ENCODE measurements around the gene HBQ1. TPM values are rescaled to one million over a fixed set of nuclear protein-coding genes. Genes with fewer than 3 reads are reported as not detected.

Gene HBQ1
- not detected in 2 replicates for total RNA-seq (2014; rRNA removed; shearing (Covaris generic))

DNA sequence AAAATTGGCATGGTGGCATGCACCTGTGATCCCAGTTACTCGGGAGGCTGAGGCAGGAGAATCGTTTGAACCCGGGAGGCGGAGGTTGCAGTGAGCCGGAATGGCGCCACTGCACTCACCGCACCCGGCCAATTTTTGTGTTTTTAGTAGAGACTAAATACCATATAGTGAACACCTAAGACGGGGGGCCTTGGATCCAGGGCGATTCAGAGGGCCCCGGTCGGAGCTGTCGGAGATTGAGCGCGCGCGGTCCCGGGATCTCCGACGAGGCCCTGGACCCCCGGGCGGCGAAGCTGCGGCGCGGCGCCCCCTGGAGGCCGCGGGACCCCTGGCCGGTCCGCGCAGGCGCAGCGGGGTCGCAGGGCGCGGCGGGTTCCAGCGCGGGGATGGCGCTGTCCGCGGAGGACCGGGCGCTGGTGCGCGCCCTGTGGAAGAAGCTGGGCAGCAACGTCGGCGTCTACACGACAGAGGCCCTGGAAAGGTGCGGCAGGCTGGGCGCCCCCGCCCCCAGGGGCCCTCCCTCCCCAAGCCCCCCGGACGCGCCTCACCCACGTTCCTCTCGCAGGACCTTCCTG, at the start of gene HBQ1:
TSS of gene HBQ1 (plus strand) at position 359 of the 575 bp plus-strand sequence. CDS start at position 387, 28 bp downstream.
- no peak within 1 kb of the TSS for H3K4me3 ChIP-seq
- DNase-seq (ENCODE audit: low read depth in 1 of 2, low spot score in 2 of 2) = no peak
- peaks cover 1% of the 10 kb centered on the region; the same call in 1 of the 2 replicates for H3K36me3 ChIP-seq
- peaks cover 20% of the 10 kb centered on the region for H3K4me1 ChIP-seq (replicated peaks)
- peaks cover 51% of the 10 kb centered on the region for H3K27me3 ChIP-seq (replicated peaks)
- H3K27ac ChIP-seq = no peak within 1 kb of the TSS
- H3K9me3 ChIP-seq (replicated peaks) = peaks cover 4% of the 10 kb centered on the region; the same call in 1 of the 2 replicates

DNA sequence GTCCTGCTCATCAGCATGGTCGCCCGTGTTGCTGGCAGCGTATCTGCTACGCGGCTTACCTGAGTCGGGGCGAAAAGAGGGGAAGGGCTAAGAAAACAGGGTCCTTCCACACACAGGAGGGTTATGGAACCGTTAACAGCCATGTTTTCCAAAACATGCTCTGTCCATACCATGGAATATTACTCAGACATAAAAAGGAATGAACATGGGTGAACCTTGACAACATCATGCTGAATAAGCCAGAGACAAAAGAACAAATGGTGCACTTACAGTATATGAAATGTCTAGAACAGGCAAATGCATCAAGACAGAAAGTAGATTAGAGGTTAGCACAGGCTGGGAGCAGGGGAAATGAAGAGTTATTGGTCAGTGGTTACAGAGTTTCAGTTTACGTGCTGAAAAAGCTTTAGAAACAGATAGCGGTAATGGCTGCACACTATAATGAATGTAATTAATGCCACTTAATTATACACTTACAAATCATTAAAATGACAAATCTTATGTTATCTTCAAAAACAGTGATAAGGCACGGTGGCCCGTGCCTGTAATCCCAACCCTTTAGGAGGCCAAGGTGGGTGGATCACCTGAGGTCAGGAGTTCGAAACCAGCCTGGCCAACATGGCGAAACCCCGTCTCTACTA, 49.6 kb upstream of the HBQ1 start:
- no peak overlapping the region for H3K4me3 ChIP-seq
- no peak overlapping the region for H3K27ac ChIP-seq
- H3K36me3 ChIP-seq = no peaks in the 10 kb centered on the region
- no peaks in the 10 kb centered on the region for H3K4me1 ChIP-seq (replicated peaks)
- H3K27me3 ChIP-seq (replicated peaks) = no peaks in the 10 kb centered on the region
- DNase-seq (ENCODE audit: low read depth in 1 of 2, low spot score in 2 of 2) = no peak
- H3K9me3 ChIP-seq (replicated peaks) = no peaks in the 10 kb centered on the region

DNA sequence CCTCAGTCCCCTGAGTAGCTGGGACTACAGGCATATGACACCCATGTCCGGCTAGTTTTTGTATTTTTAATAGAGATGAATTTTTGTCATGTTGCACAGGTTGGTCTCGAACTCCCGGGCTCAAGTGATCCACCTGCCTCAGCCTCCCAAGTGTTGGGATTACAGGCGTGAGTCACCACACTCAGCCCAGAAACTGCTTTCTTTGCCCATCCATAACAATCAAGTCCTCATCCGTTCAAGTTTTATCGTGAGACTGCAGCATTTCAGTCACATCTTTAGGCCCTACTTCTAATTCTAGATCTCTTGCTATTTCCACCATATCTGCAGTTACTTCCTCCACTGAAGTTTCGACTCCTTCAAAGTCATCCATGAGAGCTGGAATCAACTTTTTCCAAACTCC, 48.1 kb upstream of the HBQ1 start:
- H3K27ac ChIP-seq = no peak overlapping the region
- DNase-seq (ENCODE audit: low read depth in 1 of 2, low spot score in 2 of 2) = no peak
- no peaks in the 10 kb centered on the region for H3K27me3 ChIP-seq (replicated peaks)
- no peak overlapping the region for H3K4me3 ChIP-seq
- no peaks in the 10 kb centered on the region for H3K4me1 ChIP-seq (replicated peaks)
- H3K9me3 ChIP-seq (replicated peaks) = no peaks in the 10 kb centered on the region
- no peaks in the 10 kb centered on the region for H3K36me3 ChIP-seq

GRCh38 chr16:133716-134115, 46.5 kb upstream of the HBQ1 start:
- H3K4me3 ChIP-seq = no peak overlapping the region
- no peaks in the 10 kb centered on the region for H3K4me1 ChIP-seq (replicated peaks)
- no peaks in the 10 kb centered on the region for H3K27me3 ChIP-seq (replicated peaks)
- H3K9me3 ChIP-seq (replicated peaks) = no peaks in the 10 kb centered on the region
- no peak overlapping the region for H3K27ac ChIP-seq
- DNase-seq (ENCODE audit: low read depth in 1 of 2, low spot score in 2 of 2) = no peak
- H3K36me3 ChIP-seq = no peaks in the 10 kb centered on the region

GRCh38 chr16:138049-138417, 42.2 kb upstream of the HBQ1 start:
- H3K36me3 ChIP-seq = no peaks in the 10 kb centered on the region
- peak in 1 of 2 experiments; percentile 25 for DNase-seq (ENCODE audit: low read depth in 1 of 2, low spot score in 2 of 2)
- no peak overlapping the region for H3K27ac ChIP-seq
- H3K9me3 ChIP-seq (replicated peaks) = no peaks in the 10 kb centered on the region
- peak overlapping the region; percentile 45 for H3K4me3 ChIP-seq
- H3K27me3 ChIP-seq (replicated peaks) = no peaks in the 10 kb centered on the region
- no peaks in the 10 kb centered on the region for H3K4me1 ChIP-seq (replicated peaks)

DNA sequence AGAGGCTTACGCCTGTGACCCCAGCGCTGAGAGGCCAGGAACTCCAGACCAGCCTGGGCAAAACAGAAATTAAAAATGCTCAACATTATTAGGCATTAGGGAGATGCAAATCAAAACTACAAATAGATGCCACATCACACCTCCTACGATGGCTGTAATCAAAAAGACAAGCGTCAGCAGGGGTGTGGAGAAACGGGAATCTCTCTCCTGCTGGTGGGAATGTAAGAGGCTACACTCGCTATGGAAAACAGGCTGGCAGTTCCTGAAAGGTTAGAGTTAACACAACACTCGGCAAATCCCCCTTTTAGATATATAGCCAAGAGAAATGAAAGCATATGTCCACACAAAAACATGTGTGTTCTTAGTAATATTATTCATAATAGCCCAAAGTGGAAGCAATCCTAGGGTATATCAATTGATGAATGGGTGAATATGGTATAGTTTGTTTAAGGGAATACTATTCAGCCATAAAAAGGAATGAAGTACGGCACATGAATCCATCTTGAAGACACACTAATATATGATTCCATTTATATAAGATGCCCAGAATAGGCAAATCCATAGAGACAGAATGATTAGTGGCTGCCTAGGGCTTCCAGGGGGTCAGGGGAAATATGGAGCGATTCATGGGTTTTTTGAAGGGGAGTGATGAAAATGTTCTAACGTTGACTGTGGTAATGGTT, 39.9 kb upstream of the HBQ1 start:
- Histone ChIP-seq H3K4me3 (no peak overlapping the region), H3K9me3 (replicated peaks) (no peaks in the 10 kb centered on the region), H3K27ac (no peak overlapping the region), H3K4me1 (replicated peaks) (no peaks in the 10 kb centered on the region), H3K27me3 (replicated peaks) (no peaks in the 10 kb centered on the region), H3K36me3 (no peaks in the 10 kb centered on the region)
- no peak for DNase-seq (ENCODE audit: low read depth in 1 of 2, low spot score in 2 of 2)

DNA sequence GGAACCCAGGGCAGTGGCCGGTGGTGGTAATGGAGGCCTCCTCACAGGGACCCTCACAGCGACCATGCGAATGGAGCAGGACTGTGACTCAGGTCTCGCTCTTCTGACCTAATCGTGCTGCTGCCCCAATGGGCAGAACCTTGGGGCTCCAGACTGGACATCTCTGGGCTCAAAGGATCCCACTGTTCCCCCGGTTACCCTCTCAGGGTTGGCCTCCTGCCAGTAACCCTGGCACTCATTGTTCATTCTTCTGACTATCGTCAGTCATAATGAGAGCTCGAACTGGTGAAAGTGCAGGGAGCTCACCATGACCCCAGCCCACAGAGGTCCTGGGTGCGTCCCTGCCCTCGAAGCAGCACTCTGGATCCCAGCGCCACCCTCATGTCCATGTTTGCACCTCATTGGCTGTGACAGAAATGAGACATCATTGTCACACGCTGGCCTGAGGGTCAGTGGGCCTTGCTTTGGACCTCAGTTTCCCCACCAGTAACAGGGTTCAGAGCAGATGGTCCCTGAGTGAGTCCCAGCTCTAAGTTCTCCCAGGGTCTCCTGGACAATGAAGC, 37.8 kb upstream of the HBQ1 start:
- no peak overlapping the region for H3K27ac ChIP-seq
- H3K9me3 ChIP-seq (replicated peaks) = no peaks in the 10 kb centered on the region
- no peaks in the 10 kb centered on the region; the same call in 1 of the 2 replicates for H3K27me3 ChIP-seq (replicated peaks)
- no peak for DNase-seq (ENCODE audit: low read depth in 1 of 2, low spot score in 2 of 2)
- no peaks in the 10 kb centered on the region for H3K4me1 ChIP-seq (replicated peaks)
- H3K4me3 ChIP-seq = no peak overlapping the region
- no peaks in the 10 kb centered on the region for H3K36me3 ChIP-seq

DNA sequence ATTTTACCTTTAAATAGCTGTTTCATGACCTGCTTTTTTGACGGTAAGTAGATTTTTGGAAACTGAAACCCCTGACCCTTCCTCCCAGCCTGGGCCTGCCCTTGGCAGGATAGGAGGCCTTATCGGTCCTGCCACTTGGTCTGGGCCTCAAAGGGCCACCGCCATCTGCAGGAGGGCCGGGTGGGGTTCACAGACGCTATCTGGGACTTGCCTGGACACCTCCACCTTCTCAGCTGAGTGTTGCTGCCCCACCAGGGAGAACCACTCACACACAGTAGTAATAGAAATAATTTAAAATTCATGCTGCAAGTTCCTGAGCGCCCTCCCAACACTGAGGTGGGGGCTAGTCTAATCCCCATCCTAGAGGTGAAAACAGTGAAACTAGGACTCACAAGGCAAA, 37.2 kb upstream of the HBQ1 start:
- no peaks in the 10 kb centered on the region for H3K4me1 ChIP-seq (replicated peaks)
- H3K27ac ChIP-seq = no peak overlapping the region
- H3K9me3 ChIP-seq (replicated peaks) = no peaks in the 10 kb centered on the region
- H3K36me3 ChIP-seq = no peaks in the 10 kb centered on the region
- no peak overlapping the region for H3K4me3 ChIP-seq
- DNase-seq (ENCODE audit: low read depth in 1 of 2, low spot score in 2 of 2) = no peak
- H3K27me3 ChIP-seq (replicated peaks) = no peaks in the 10 kb centered on the region; the same call in 1 of the 2 replicates

DNA sequence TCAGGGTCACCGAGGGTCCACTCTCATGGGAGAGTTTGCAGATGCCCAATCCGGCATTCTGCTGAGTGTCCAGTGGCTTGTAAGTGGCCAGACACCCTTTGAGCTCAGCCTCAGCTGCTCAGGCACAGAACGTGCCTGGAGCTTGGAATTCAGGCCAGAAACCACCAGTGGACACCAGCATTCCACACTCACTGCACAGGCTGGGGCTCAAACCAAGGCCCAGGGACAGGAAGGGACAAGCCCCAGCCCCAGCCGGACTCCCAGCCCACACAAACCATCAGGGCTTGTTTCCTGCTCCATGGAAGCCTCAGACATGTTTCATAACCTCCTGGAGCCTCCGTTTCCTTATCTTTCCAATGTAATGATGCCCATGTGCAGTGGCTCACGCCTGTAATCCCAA, 36.8 kb upstream of the HBQ1 start:
- DNase-seq (ENCODE audit: low read depth in 1 of 2, low spot score in 2 of 2) = no peak
- H3K27me3 ChIP-seq (replicated peaks) = no peaks in the 10 kb centered on the region; the same call in 1 of the 2 replicates
- no peaks in the 10 kb centered on the region; the same call in 1 of the 2 replicates for H3K4me1 ChIP-seq (replicated peaks)
- no peak overlapping the region for H3K27ac ChIP-seq
- H3K36me3 ChIP-seq = no peaks in the 10 kb centered on the region
- no peak overlapping the region for H3K4me3 ChIP-seq
- H3K9me3 ChIP-seq (replicated peaks) = no peaks in the 10 kb centered on the region

- Histone ChIP-seq H3K4me3 (no peak overlapping the region), H3K27me3 (replicated peaks) (no peaks in the 10 kb centered on the region; the same call in 1 of the 2 replicates), H3K9me3 (replicated peaks) (no peaks in the 10 kb centered on the region), H3K27ac (no peak overlapping the region), H3K36me3 (no peaks in the 10 kb centered on the region), H3K4me1 (replicated peaks) (peaks cover 12% of the 10 kb centered on the region)
- no peak for DNase-seq (ENCODE audit: low read depth in 1 of 2, low spot score in 2 of 2)
Measured at GRCh38 chr16:144797-145252, 35.4 kb upstream of the HBQ1 start.

- Histone ChIP-seq H3K4me1 (replicated peaks) (peaks cover 17% of the 10 kb centered on the region), H3K9me3 (replicated peaks) (no peaks in the 10 kb centered on the region), H3K27ac (no peak overlapping the region), H3K4me3 (no peak overlapping the region), H3K27me3 (replicated peaks) (no peaks in the 10 kb centered on the region; the same call in 1 of the 2 replicates), H3K36me3 (no peaks in the 10 kb centered on the region)
- DNase-seq (ENCODE audit: low read depth in 1 of 2, low spot score in 2 of 2) = no peak
Measured at GRCh38 chr16:146646-147045, 33.6 kb upstream of the HBQ1 start.

GRCh38 chr16:149024-149660, 31.1 kb upstream of the HBQ1 start:
- Histone ChIP-seq H3K27ac (no peak overlapping the region), H3K4me3 (no peak overlapping the region), H3K4me1 (replicated peaks) (peaks cover 17% of the 10 kb centered on the region), H3K36me3 (no peaks in the 10 kb centered on the region), H3K27me3 (replicated peaks) (no peaks in the 10 kb centered on the region; the same call in 1 of the 2 replicates), H3K9me3 (replicated peaks) (no peaks in the 10 kb centered on the region)
- DNase-seq (ENCODE audit: low read depth in 1 of 2, low spot score in 2 of 2) = peak; percentile 68 to 70

All from SJSA1 (cell line).